Measurements from ENCODE around the gene LAD1.

The LAD1 gene

GRCh38 chr1:201419256-201419655 is 20.1 kb upstream of the LAD1 start:
- DNase-seq = no peak

DNA sequence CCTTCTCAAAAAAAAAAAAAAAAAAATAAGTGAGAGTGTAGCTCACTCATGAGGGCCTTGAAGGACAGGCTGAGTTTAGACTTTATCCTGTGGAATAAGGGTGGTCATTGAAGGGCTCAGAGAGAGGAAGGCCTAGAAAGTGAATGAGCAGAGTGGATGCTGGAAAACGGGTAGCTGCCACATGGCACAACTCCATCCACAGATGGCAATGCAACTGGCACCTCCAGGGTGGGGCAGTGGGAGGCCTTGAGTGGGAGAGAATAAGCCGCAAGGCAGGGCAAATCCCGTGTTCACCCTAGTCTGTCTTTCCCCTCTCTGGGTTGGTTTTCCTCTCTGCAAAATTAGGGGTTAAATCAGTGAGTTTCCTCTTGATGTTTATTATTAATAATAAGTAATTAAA is 19.3 kb upstream of the LAD1 start:
- DNase-seq = no peak

DNA sequence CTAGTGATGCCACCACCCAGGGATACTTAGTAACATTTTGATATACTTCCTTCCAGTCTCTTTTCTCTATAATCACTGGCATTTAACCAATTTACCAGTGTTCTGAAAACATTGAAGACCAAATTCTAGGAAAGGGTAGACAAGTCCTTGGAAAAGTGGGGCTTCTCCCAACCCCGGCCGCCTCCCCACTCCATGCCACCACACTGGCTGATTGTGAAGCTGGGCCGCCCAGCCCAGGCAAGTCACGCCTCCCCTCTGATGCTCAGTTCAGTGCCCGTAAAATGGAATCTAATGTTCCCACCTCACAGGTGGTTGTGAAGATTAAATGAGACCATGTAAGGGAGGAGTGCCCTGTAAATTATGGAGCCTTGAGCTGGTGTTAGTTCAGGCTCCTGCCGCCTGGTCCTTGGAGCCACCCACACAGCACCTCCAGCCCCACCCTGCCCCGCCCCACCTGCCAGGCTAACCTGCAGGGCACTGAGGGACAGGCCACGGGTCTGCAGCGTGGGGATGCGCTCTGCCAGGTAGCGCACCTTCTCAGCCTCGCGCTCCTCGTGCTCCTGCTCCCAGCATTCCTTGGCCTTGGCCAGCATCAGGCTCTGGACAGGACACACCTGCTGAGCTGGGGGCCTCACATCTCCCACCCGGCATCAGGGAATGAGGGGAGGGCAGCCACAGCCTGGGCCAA is 15.1 kb upstream of the LAD1 start:
- no peak for DNase-seq

DNA sequence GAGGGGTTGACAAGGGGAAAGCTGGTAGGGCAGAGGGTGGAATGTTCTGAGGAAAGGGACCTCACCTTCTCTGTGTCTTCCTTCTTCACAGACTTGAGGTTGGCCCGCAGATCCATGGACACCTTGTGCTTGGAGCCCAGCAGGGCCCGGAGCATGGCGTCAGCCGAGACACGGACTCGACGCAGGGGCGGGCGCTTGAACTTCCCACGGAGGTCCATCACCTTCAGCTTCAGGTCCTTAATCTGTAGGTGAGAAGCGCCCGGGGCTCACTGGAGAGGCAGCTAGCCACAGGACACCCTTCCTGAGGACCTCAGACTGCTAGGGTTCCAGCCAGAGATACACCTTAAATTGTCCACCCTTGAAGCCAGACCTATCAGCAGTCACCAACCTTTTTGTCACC is 12.2 kb upstream of the LAD1 start:
- DNase-seq = no peak

DNA sequence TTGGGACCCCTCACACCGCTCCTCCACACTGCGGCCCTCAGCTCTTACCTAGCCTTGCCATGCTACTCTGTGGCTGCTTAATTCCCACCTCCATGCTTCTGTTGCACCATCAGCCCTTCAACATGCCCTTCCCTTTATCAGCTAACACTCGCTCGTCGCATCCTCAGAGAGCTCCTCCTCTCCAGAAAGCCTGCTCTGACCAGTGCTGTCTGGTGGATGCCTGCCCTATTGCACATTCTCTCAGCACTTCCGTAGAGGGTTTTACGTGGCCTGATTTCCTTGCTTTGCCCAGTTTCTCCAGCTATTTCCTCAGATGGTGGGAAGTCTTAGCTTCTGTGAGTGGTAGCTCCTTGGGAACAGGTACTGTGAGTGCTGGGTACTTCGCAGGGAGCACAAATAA is 10.3 kb upstream of the LAD1 start:
- DNase-seq = no peak

DNA sequence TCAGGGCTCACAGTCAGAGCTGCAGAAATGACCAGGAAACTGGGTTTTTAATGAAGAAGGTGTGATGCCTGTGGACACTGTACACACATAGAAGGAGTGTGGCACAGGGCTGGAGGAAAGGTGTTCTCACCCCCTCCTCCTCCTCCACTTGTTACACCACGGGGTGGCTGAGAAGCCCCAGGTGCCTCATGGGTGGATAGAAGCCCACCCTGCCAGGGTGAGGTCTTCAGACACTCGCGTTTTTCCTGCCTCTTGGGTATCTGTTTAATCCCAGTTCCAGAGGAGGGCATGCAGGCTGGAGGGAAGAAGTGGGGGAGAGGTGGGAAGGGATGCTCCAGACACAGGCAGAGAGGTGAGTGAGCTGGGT is 9.7 kb upstream of the LAD1 start:
- DNase-seq = no peak

DNA sequence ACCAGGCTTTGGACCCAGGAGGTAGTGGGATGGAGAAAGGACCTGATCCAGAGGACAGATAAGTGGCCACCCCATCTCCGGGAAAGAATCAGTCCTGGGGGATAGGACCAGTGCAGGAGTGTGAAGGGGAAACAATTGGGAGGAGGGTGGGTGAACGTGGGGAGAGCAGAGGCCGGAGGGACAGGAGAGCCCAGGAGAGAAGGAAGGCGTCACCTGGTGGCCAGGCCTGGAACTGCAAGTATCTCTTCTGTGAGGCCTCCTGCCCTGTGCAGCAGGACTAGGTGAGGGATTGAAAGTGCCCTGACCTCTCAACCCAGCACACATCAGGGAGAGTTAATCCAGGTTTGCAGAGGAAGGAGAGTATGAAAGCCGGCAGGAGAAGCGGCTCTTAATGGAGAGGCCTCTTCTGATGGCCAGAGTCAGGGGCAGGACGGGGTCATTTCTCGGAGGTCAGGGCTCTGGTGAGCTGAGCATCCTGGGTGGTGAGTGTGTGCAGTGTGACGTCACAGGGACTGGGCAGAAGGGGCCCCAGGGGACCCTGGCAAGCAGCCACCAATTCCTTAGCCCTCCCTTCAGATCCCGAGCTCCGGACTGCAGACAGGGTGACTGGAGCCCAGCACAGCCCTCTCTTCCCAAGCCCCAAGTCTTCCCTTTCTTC is 9.2 kb upstream of the LAD1 start:
- DNase-seq = peak in 42 of 56 donors; percentile 4 to 79 (median 27)

DNA sequence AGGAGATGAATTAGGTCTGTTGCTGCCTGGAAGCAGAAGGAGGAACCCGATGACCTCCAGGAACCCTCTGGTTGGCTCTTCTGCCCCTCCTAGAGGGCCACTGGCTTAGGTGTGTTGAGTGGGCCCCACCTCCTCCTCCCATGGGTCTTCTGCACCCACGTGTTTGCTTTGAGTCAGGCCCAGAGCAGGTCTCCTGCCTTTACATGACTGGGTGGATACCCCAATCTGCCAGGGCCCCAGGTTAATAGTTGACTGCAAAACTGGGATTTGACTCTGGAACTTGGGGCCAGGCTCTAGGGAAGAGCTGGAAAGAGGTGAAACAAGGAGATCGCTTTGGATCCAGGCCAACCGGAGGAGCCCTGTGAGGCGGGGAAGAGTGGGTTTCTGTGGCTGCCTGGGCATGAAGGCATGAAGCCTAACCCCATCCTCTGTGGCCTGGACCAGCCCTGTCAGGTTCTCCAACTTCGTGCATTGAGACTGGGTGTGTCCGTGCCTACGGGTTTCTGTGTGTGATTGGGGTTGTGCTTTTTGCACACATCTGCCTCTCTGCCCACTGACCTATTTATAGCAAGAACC is 7.8 kb upstream of the LAD1 start:
- no peak for DNase-seq

DNA sequence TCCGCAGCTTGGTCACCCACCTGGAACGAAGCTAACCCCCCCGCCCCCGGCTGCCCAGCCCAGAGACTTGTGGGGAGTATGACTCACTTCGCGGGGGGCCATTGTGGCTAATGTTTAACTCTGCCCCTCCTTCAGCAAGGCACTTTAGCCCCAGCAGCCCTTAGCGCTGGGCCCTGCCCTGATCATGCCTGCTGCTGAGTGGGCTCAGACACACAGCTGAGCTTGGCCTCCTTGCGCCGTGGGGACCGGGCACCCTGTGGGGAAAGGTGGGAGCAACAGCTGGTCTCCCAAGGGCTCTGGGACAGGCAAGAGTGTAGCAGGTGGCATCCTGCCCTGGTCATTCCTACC is 6.3 kb upstream of the LAD1 start:
- DNase-seq = no peak

DNA sequence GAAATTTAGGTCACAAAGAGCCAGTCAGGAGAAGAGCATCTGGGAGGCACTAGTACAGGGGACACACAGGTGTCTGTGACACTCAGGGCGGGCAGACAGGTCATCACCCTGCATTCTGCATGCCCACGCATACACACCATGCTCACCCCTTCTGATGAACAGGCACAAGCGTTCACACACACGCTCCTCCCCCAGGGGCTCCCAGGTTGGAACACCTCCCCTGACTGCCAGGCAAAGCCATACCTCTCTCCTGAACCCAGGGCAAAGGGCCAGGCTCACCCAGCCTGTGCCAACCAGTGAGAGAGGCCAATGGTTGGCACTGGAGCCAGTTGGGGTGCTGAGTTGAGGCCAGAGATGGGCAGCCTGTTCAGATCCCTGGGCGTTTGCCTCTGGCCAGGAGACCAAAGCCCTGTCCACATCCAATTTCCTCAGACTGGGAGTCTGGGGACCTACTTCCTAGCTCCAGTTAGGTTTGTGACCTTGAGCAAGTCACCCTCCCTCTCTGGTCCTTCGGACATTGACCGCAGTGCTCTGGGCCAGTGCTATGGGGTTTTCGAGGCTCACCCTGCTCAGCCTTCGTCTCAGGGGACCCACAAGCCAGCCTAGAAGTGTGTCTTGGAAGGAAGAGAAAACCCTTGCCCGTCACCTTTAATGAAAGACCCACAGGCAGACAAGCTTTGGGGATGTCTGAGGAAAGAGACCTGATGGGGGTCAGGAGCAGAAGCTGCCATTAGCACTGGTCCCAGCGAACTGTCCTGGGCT is 5.8 kb upstream of the LAD1 start:
- DNase-seq = no peak

- DNase-seq = no peak
Observed at GRCh38 chr1:201404055-201404454, 4.9 kb upstream of the LAD1 start.

GRCh38 chr1:201403359-201403758 is 4.2 kb upstream of the LAD1 start:
- DNase-seq = no peak

- DNase-seq = no peak
Observed at GRCh38 chr1:201401700-201402099, 2.6 kb upstream of the LAD1 start.

GRCh38 chr1:201400852-201401230 is 1.7 kb upstream of the LAD1 start:
- DNase-seq = no peak

DNA sequence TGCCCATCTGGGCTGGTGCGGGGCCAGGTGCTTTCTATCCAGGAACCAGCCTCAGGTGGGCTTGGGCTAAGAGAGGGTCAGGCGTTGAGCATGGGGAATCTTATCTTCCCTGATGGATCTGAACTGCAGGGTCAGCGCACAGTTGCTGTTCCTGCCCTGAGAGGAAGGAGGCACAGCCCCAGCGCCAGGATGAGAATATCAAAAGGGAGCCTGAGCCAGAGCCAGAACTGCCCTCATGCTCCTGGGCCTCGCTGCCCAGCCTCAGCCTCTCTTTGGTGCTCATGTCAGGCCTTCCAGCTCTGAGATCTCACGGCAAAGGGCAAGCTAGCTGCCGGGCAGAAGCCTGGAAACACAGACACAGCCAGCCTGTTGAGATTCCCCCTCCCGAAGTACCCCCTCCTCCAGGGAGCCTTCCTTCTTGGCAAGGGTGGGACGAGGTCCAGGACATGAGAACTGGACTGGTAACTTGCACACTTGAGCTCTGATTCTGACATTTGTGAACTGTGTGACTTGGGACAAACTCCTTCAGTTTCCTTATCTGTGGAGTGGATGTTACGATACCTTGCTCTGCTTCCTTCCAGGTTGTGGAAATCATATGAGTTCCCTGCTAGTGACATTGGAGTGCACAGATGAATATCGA is 1.2 kb upstream of the LAD1 start:
- no peak for DNase-seq

GRCh38 chr1:201399352-201400126 is 415 bp upstream of the LAD1 start:
- peak in 1 of 56 donors; percentile 25 for DNase-seq

- DNase-seq = no peak
Observed at GRCh38 chr1:201397675-201398074, 1.4 kb downstream of the LAD1 start.

DNA sequence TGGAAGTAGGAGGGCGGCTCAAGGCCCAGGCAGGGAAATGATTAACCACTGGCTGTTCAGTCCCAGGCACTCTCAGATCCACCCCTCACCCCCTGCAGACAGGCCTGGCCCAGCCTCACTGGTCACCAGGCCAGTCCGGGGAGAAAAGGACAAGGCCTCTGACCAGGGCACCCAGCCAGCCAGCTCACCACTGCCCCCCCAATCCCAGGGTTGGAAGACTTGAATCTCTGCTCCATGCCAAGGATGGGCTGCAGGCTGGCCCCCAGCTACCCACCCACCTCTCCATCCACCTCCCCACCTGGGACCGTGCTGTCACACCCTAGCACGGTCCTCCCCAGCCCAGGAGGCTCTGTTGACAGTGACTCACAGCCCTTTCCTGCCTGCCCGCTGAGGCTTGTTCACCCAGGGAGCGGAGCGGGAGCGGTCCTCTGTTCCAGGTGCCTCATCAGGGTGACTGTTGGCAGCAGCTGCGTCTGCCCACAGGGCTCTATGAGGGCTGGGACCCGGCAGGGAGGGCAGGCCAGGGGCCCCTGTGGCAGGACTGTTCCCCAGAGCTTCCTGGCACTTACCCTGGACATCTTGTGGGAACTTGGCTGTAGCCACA is 2.2 kb downstream of the LAD1 start:
- no peak for DNase-seq

- DNase-seq = no peak
Observed at GRCh38 chr1:201395936-201396335, 3.2 kb downstream of the LAD1 start.

- no peak for DNase-seq
Observed at GRCh38 chr1:201394591-201394990, 4.5 kb downstream of the LAD1 start.

DNA sequence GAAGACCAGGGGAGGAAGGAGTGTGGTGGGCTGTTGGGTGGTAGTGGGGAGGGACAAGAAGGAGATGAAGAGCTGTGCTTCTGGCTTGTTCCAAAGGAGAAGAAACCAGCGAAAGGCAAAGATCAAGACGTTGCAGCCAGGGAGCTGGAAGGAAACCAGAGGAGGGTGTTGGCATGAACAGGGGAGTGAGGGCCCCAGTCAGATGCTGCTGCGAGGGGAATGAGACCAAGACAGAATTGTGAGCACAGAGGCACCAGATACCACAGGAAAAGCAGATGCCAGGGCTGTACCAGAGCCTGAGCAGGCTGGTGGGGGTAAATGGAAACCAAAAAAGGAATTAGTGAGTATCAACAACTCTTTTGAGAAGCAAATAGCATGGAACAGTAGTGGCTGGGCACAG is 6.0 kb downstream of the LAD1 start:
- no peak for DNase-seq
